ENCODE measurements around the gene IER5L. TPM values are rescaled to one million over a fixed set of nuclear protein-coding genes. Genes with fewer than 3 reads are reported as not detected.

Gene IER5L
- total RNA-seq, 2 donors from 2014 or later, result 7.2 to 30.7 TPM

GRCh38 chr9:129211686-129212085, 33.6 kb upstream of the IER5L start:
- no peak for DNase-seq (ENCODE audit: low spot score)
- H3K9me3 ChIP-seq, result no peaks in the 10 kb centered on the region
- intact Hi-C loops (cut with DNase I), result no loop called here
- TF ChIP-seq POLR2A (IDR thresholded peaks at IDR 0.05) (no peak), POLR2AphosphoS5 (IDR thresholded peaks at IDR 0.05) (no peak), CTCF (IDR thresholded peaks at IDR 0.05) (no peak)
- no peaks in the 10 kb centered on the region for H3K27me3 ChIP-seq (replicated peaks; ENCODE audit: insufficient read depth)
- H3K4me3 ChIP-seq, result no peak overlapping the region
- no peak overlapping the region for H3K27ac ChIP-seq
- WGBS, result 70% methylated on average over 7 of the region's 7 CpGs
- H3K36me3 ChIP-seq, result no peaks in the 10 kb centered on the region
- H3K4me1 ChIP-seq (replicated peaks), result no peaks in the 10 kb centered on the region

GRCh38 chr9:129210125-129210524, 32.1 kb upstream of the IER5L start:
- H3K36me3 ChIP-seq, result no peaks in the 10 kb centered on the region
- H3K4me1 ChIP-seq (replicated peaks), result no peaks in the 10 kb centered on the region
- 91% methylated on average over 4 of the region's 5 CpGs for WGBS
- DNase-seq (ENCODE audit: low spot score), result no peak
- intact Hi-C loops (cut with DNase I), result no loop called here
- no peak overlapping the region for H3K27ac ChIP-seq
- no peaks in the 10 kb centered on the region for H3K9me3 ChIP-seq
- TF ChIP-seq POLR2AphosphoS5 (IDR thresholded peaks at IDR 0.05) (no peak), POLR2A (IDR thresholded peaks at IDR 0.05) (no peak), CTCF (IDR thresholded peaks at IDR 0.05) (no peak)
- H3K4me3 ChIP-seq, result no peak overlapping the region
- no peaks in the 10 kb centered on the region for H3K27me3 ChIP-seq (replicated peaks; ENCODE audit: insufficient read depth)

GRCh38 chr9:129209580-129209979, 31.5 kb upstream of the IER5L start:
- Histone ChIP-seq H3K36me3 (no peaks in the 10 kb centered on the region), H3K4me3 (no peak overlapping the region), H3K27me3 (replicated peaks; ENCODE audit: insufficient read depth) (no peaks in the 10 kb centered on the region), H3K4me1 (replicated peaks) (no peaks in the 10 kb centered on the region), H3K27ac (no peak overlapping the region), H3K9me3 (no peaks in the 10 kb centered on the region)
- no peak for TF ChIP-seq CTCF (IDR thresholded peaks at IDR 0.05)
- TF ChIP-seq POLR2AphosphoS5 (IDR thresholded peaks at IDR 0.05), result no peak
- TF ChIP-seq POLR2A (IDR thresholded peaks at IDR 0.05), result no peak
- no peak for DNase-seq (ENCODE audit: low spot score)
- intact Hi-C loops (cut with DNase I), result no loop called here
- 76% methylated on average over 7 of the region's 7 CpGs for WGBS

- TF ChIP-seq POLR2AphosphoS5 (IDR thresholded peaks at IDR 0.05) (no peak), CTCF (IDR thresholded peaks at IDR 0.05) (no peak), POLR2A (IDR thresholded peaks at IDR 0.05) (no peak)
- Histone ChIP-seq H3K27me3 (replicated peaks; ENCODE audit: insufficient read depth) (no peaks in the 10 kb centered on the region), H3K27ac (no peak overlapping the region), H3K4me3 (no peak overlapping the region), H3K9me3 (no peaks in the 10 kb centered on the region), H3K36me3 (no peaks in the 10 kb centered on the region), H3K4me1 (replicated peaks) (no peaks in the 10 kb centered on the region)
- no peak for DNase-seq (ENCODE audit: low spot score)
- 78% methylated on average over 4 of the region's 4 CpGs for WGBS
- intact Hi-C loops (cut with DNase I), result no loop called here
These were observed 31.0 kb upstream of the IER5L start for GRCh38 chr9:129209109-129209508.

GRCh38 chr9:129208207-129209032, 30.4 kb upstream of the IER5L start:
- H3K36me3 ChIP-seq, result no peaks in the 10 kb centered on the region
- intact Hi-C loops (cut with DNase I), result no loop called here
- no peak overlapping the region for H3K4me3 ChIP-seq
- no peak for DNase-seq (ENCODE audit: low spot score)
- TF ChIP-seq POLR2AphosphoS5 (IDR thresholded peaks at IDR 0.05) (no peak), POLR2A (IDR thresholded peaks at IDR 0.05) (no peak), CTCF (IDR thresholded peaks at IDR 0.05) (no peak)
- no peaks in the 10 kb centered on the region for H3K27me3 ChIP-seq (replicated peaks; ENCODE audit: insufficient read depth)
- no peaks in the 10 kb centered on the region for H3K4me1 ChIP-seq (replicated peaks)
- H3K27ac ChIP-seq, result no peak overlapping the region
- H3K9me3 ChIP-seq, result no peaks in the 10 kb centered on the region
- WGBS, result 67% methylated on average over 17 of the region's 17 CpGs
